Measurements from ENCODE around the gene SCGB1C2. TPM values are rescaled to one million over a fixed set of nuclear protein-coding genes. Genes with fewer than 3 reads are reported as not detected.

The SCGB1C2 gene
- total RNA-seq, 1 experiment from 2014 or later, result not detected

- TF ChIP-seq, protein P1, sequence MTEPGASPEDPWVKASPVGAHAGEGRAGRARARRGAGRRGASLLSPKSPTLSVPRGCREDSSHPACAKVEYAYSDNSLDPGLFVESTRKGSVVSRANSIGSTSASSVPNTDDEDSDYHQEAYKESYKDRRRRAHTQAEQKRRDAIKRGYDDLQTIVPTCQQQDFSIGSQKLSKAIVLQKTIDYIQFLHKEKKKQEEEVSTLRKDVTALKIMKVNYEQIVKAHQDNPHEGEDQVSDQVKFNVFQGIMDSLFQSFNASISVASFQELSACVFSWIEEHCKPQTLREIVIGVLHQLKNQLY (CRISPR knock-in tag; IDR thresholded peaks at IDR 0.05), result no peak
- no peak for TF ChIP-seq CREM (CRISPR knock-in tag; IDR thresholded peaks at IDR 0.05)
- TF ChIP-seq, protein P2, sequence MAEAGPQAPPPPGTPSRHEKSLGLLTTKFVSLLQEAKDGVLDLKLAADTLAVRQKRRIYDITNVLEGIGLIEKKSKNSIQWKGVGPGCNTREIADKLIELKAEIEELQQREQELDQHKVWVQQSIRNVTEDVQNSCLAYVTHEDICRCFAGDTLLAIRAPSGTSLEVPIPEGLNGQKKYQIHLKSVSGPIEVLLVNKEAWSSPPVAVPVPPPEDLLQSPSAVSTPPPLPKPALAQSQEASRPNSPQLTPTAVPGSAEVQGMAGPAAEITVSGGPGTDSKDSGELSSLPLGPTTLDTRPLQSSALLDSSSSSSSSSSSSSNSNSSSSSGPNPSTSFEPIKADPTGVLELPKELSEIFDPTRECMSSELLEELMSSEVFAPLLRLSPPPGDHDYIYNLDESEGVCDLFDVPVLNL (CRISPR knock-in tag; IDR thresholded peaks at IDR 0.05; ENCODE audit: borderline replicate concordance, low read depth), result no peak
- no peak for TF ChIP-seq ZNF416 (CRISPR knock-in tag; IDR thresholded peaks at IDR 0.05)
- TF ChIP-seq, protein P3, sequence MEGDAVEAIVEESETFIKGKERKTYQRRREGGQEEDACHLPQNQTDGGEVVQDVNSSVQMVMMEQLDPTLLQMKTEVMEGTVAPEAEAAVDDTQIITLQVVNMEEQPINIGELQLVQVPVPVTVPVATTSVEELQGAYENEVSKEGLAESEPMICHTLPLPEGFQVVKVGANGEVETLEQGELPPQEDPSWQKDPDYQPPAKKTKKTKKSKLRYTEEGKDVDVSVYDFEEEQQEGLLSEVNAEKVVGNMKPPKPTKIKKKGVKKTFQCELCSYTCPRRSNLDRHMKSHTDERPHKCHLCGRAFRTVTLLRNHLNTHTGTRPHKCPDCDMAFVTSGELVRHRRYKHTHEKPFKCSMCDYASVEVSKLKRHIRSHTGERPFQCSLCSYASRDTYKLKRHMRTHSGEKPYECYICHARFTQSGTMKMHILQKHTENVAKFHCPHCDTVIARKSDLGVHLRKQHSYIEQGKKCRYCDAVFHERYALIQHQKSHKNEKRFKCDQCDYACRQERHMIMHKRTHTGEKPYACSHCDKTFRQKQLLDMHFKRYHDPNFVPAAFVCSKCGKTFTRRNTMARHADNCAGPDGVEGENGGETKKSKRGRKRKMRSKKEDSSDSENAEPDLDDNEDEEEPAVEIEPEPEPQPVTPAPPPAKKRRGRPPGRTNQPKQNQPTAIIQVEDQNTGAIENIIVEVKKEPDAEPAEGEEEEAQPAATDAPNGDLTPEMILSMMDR (IDR thresholded peaks at IDR 0.05), result no peak
- no peak for TF ChIP-seq TEAD1 (CRISPR knock-in tag; IDR thresholded peaks at IDR 0.05)
- no peak for TF ChIP-seq ZNF423 (CRISPR knock-in tag; IDR thresholded peaks at IDR 0.05)
- no peak for TF ChIP-seq NFYB (CRISPR knock-in tag; conservative IDR thresholded peaks at IDR 0.05; ENCODE audit: low read depth)
These were observed 18.2 kb downstream of the SCGB1C2 start (continued) for GRCh38 chr17:155576-155975.

- Mint-ChIP-seq H3K4me3 (no peak overlapping the region), H3K27ac (no peak overlapping the region), H3K4me1 (no peaks in the 10 kb centered on the region), H3K27me3 (ENCODE audit: low read depth) (peaks cover 2% of the 10 kb centered on the region; the same call in 1 of the 2 replicates), H3K36me3 (no peaks in the 10 kb centered on the region), H3K9me3 (no peaks in the 10 kb centered on the region)
- TF ChIP-seq, protein P4, sequence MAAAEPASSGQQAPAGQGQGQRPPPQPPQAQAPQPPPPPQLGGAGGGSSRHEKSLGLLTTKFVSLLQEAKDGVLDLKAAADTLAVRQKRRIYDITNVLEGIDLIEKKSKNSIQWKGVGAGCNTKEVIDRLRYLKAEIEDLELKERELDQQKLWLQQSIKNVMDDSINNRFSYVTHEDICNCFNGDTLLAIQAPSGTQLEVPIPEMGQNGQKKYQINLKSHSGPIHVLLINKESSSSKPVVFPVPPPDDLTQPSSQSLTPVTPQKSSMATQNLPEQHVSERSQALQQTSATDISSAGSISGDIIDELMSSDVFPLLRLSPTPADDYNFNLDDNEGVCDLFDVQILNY (CRISPR knock-in tag; IDR thresholded peaks at IDR 0.05), result no peak
- TF ChIP-seq, protein P5, sequence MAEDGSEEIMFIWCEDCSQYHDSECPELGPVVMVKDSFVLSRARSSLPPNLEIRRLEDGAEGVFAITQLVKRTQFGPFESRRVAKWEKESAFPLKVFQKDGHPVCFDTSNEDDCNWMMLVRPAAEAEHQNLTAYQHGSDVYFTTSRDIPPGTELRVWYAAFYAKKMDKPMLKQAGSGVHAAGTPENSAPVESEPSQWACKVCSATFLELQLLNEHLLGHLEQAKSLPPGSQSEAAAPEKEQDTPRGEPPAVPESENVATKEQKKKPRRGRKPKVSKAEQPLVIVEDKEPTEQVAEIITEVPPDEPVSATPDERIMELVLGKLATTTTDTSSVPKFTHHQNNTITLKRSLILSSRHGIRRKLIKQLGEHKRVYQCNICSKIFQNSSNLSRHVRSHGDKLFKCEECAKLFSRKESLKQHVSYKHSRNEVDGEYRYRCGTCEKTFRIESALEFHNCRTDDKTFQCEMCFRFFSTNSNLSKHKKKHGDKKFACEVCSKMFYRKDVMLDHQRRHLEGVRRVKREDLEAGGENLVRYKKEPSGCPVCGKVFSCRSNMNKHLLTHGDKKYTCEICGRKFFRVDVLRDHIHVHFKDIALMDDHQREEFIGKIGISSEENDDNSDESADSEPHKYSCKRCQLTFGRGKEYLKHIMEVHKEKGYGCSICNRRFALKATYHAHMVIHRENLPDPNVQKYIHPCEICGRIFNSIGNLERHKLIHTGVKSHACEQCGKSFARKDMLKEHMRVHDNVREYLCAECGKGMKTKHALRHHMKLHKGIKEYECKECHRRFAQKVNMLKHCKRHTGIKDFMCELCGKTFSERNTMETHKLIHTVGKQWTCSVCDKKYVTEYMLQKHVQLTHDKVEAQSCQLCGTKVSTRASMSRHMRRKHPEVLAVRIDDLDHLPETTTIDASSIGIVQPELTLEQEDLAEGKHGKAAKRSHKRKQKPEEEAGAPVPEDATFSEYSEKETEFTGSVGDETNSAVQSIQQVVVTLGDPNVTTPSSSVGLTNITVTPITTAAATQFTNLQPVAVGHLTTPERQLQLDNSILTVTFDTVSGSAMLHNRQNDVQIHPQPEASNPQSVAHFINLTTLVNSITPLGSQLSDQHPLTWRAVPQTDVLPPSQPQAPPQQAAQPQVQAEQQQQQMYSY (CRISPR knock-in tag; IDR thresholded peaks at IDR 0.05), result no peak
- TF ChIP-seq ZNF263 (CRISPR knock-in tag; IDR thresholded peaks at IDR 0.05; ENCODE audit: low read depth), result no peak
- no peak for TF ChIP-seq ZNF219 (CRISPR knock-in tag; IDR thresholded peaks at IDR 0.05; ENCODE audit: borderline replicate concordance)
- TF ChIP-seq, protein P6, sequence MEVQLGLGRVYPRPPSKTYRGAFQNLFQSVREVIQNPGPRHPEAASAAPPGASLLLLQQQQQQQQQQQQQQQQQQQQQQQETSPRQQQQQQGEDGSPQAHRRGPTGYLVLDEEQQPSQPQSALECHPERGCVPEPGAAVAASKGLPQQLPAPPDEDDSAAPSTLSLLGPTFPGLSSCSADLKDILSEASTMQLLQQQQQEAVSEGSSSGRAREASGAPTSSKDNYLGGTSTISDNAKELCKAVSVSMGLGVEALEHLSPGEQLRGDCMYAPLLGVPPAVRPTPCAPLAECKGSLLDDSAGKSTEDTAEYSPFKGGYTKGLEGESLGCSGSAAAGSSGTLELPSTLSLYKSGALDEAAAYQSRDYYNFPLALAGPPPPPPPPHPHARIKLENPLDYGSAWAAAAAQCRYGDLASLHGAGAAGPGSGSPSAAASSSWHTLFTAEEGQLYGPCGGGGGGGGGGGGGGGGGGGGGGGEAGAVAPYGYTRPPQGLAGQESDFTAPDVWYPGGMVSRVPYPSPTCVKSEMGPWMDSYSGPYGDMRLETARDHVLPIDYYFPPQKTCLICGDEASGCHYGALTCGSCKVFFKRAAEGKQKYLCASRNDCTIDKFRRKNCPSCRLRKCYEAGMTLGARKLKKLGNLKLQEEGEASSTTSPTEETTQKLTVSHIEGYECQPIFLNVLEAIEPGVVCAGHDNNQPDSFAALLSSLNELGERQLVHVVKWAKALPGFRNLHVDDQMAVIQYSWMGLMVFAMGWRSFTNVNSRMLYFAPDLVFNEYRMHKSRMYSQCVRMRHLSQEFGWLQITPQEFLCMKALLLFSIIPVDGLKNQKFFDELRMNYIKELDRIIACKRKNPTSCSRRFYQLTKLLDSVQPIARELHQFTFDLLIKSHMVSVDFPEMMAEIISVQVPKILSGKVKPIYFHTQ (CRISPR knock-in tag; IDR thresholded peaks at IDR 0.05), result no peak
- CTCF ChIA-PET, result no interaction called here
- POLR2A ChIA-PET, result interaction anchor here (0.5 kb wide), 1 partner anchor 20 kb away, joined by 3 read pairs; no protein-coding TSS in a partner anchor
- DNase-seq (ENCODE audit: low spot score) (no peak), ATAC-seq (no peak)
These were observed 18.8 kb downstream of the SCGB1C2 start for GRCh38 chr17:156094-156621.

Measured in WTC11 (cell line).